HEK293T (cell line): ENCODE measurements around the gene XRN1.

ENCODE experiments used
- ARNT ChIP-seq: fragments of 450-650 bp; IDR thresholded peaks from 2 replicates; pipeline ENCODE4 v1.6.1; 2017; ENCODE audit warnings: mild to moderate bottlenecking
- CTBP1 ChIP-seq: fragments of 450-650 bp; IDR thresholded peaks from 2 replicates; pipeline ENCODE4 v1.6.1; 2016; ENCODE audit warnings: borderline replicate concordance
- ELF4 ChIP-seq: fragments of 450-650 bp; IDR thresholded peaks from 2 replicates; pipeline ENCODE4 v1.6.1; 2017; ENCODE audit warnings: antibody characterized with exemption
- FOXA1 ChIP-seq: fragments of 450-650 bp; IDR thresholded peaks from 2 replicates; pipeline ENCODE4 v1.6.1; 2016; ENCODE audit warnings: mild to moderate bottlenecking
- FOXK2 ChIP-seq: fragments of 450-650 bp; IDR thresholded peaks from 2 replicates; pipeline ENCODE4 v1.6.1; 2016; ENCODE audit warnings: mild to moderate bottlenecking
- FOXM1 ChIP-seq: fragments of 450-650 bp; IDR thresholded peaks from 2 replicates; pipeline ENCODE4 v1.6.1; 2017; ENCODE audit warnings: mild to moderate bottlenecking, borderline replicate concordance
- HDGF ChIP-seq: fragments of 450-650 bp; IDR thresholded peaks from 2 replicates; pipeline ENCODE4 v1.6.1; 2017; ENCODE audit warnings: antibody characterized with exemption, borderline replicate concordance
- L3MBTL2 ChIP-seq: fragments of 450-650 bp; conservative IDR thresholded peaks from 2 replicates; pipeline ENCODE4 v1.6.1; 2016; ENCODE audit warnings: mild to moderate bottlenecking
- NFRKB ChIP-seq: fragments of 450-650 bp; IDR thresholded peaks from 2 replicates; pipeline ENCODE4 v1.6.1; 2016; ENCODE audit warnings: mild to moderate bottlenecking, moderate library complexity
- SP1 ChIP-seq: fragments of 450-650 bp; IDR thresholded peaks from 2 replicates; pipeline ENCODE4 v1.6.1; 2017
- SUZ12 ChIP-seq: fragments of 450-650 bp; IDR thresholded peaks from 2 replicates; pipeline ENCODE4 v1.6.1; 2016; ENCODE audit warnings: mild to moderate bottlenecking
- TARDBP ChIP-seq: fragments of 450-650 bp; IDR thresholded peaks from 2 replicates; pipeline ENCODE4 v1.6.1; 2016
- ZNF384 ChIP-seq: fragments of 450-650 bp; IDR thresholded peaks from 2 replicates; pipeline ENCODE4 v1.6.1; 2016

DNA sequence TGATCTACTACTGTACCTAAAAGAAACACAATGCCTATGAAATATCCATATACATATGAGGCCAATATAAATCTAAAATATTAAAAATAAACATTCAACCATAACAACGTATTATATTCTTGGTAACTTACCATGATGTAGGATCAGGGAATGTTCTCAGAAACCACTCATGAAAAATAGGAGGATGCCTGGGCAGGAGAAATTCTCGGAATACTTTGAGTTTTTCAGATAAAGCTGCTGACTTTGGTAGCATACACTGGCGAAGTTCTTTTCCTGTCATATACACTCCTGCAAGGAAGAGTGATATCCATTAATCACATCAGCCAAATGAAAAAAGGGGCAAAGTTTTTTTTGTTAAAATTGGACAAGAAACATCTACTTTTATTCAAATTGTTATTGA is 11.3 kb upstream of the XRN1 start:
- TF ChIP-seq SUZ12 (no peak), FOXM1 (no peak), ELF4 (no peak), NFRKB (no peak), FOXA1 (no peak), ZNF384 (no peak), L3MBTL2 (no peak), SP1 (no peak), FOXK2 (no peak), CTBP1 (no peak), ARNT (no peak), TARDBP (no peak), HDGF (no peak)
